ENCODE measurements around the gene HBG1. TPM values are rescaled to one million over a fixed set of nuclear protein-coding genes. Genes with fewer than 3 reads are reported as not detected.

HBG1 gene
- total and polyA plus RNA-seq, 2 of the 4 experiments (the other 2 are of a cell fraction): not detected

GRCh38 chr11:5235364-5236095, 14.1 kb downstream of the HBG1 start:
- Histone ChIP-seq H3K27me3 (ENCODE audit: control insufficient read depth, insufficient read depth, low read length) (no peaks in the 10 kb centered on the region), H4K20me1 (ENCODE audit: insufficient read depth, low read length) (no peaks in the 10 kb centered on the region), H2BK120ac (ENCODE audit: low read depth, low read length) (peak overlapping the region; percentile 70), H3K56ac (ENCODE audit: extremely low read depth, insufficient read depth, low read length) (no peak overlapping the region), H3K4me2 (ENCODE audit: low read depth, low read length) (no peak overlapping the region), H2BK5ac (ENCODE audit: low read depth, low read length, poor library complexity, severe bottlenecking) (no peak overlapping the region), H2AK5ac (ENCODE audit: low read depth, low read length) (no peak overlapping the region), H3K4ac (ENCODE audit: low read depth, low read length) (no peak overlapping the region), H2AK9ac (replicated peaks; ENCODE audit: low read depth, low read length, poor library complexity) (no peak overlapping the region), H4K5ac (ENCODE audit: low read depth, low read length) (no peak overlapping the region), H3K9me1 (ENCODE audit: insufficient read depth, low read length) (peaks cover 6% of the 10 kb centered on the region; the same call in 1 of the 2 replicates), H3K9ac (ENCODE audit: low read depth, low read length) (no peak overlapping the region), H3K79me1 (ENCODE audit: low read depth in 1 of 2, low read length in 2 of 2) (no peaks in the 10 kb centered on the region), H3K9me3 (ENCODE audit: control insufficient read depth, insufficient read depth, low read length) (no peaks in the 10 kb centered on the region), H2BK20ac (ENCODE audit: low read depth, low read length) (no peak overlapping the region), H2BK15ac (ENCODE audit: low read depth, low read length) (no peak overlapping the region), H4K8ac (ENCODE audit: low read depth in 2 of 2, low read length in 2 of 2) (no peak overlapping the region), H3K4me1 (ENCODE audit: control insufficient read depth, insufficient read depth, low read length) (peaks cover 3% of the 10 kb centered on the region), H2AFZ (replicated peaks; ENCODE audit: low read length, poor library complexity) (no peak overlapping the region), H3K18ac (ENCODE audit: low read depth, low read length) (no peak overlapping the region), H3K14ac (replicated peaks; ENCODE audit: low read depth, low read length) (no peak overlapping the region), H3K27ac (ENCODE audit: insufficient read depth, low read length) (no peak overlapping the region), H3K4me3 (ENCODE audit: insufficient read depth, low read depth, low read length) (no peak overlapping the region), H3K36me3 (ENCODE audit: control insufficient read depth, insufficient read depth, low read length) (no peaks in the 10 kb centered on the region), H3K23ac (ENCODE audit: low read depth, low read length) (no peak overlapping the region), H4K91ac (ENCODE audit: insufficient read depth, low read depth, low read length) (no peak overlapping the region)
- 14% methylated on average over 1 of the region's 5 CpGs; no CpG with 5 or more reads in 1 of the 2 experiments for WGBS, 2 experiments (ENCODE audit: extremely low coverage in 2 of 2, insufficient read length in 1 of 2)
- dilution Hi-C loops (cut with HindIII; ENCODE audit: low sequenced_read_pairs, unreplicated experiment) (no loop called here), intact Hi-C loops (cut with micrococcal nuclease) (no loop called here), in situ Hi-C loops (cut with MboI; ENCODE audit: low sequenced_read_pairs) (no loop called here)
- no peak for DNase-seq
- ATAC-seq (ENCODE audit: low read depth): no peak
- POLR2A ChIA-PET (ENCODE audit: unreplicated experiment): no interaction called here
- TF ChIP-seq MXI1 (IDR thresholded peaks at IDR 0.05; ENCODE audit: borderline replicate concordance, low read depth, low read length): no peak
- peak; percentile 61; the same call in 1 of the 2 replicates for TF ChIP-seq MAFK (IDR thresholded peaks at IDR 0.05; ENCODE audit: low read depth, low read length)
- CTCF ChIA-PET: no interaction called here
- BruUV-seq (replicated peaks): no TSS peak
